NCI-H1048 (cell line): Measurements from ENCODE around the gene SOS2.

ENCODE experiments used
- DNase-seq: peaks from one replicate; lab custom pipeline; 2025; lab: John Stamatoyannopoulos, UW

The SOS2 gene

DNA sequence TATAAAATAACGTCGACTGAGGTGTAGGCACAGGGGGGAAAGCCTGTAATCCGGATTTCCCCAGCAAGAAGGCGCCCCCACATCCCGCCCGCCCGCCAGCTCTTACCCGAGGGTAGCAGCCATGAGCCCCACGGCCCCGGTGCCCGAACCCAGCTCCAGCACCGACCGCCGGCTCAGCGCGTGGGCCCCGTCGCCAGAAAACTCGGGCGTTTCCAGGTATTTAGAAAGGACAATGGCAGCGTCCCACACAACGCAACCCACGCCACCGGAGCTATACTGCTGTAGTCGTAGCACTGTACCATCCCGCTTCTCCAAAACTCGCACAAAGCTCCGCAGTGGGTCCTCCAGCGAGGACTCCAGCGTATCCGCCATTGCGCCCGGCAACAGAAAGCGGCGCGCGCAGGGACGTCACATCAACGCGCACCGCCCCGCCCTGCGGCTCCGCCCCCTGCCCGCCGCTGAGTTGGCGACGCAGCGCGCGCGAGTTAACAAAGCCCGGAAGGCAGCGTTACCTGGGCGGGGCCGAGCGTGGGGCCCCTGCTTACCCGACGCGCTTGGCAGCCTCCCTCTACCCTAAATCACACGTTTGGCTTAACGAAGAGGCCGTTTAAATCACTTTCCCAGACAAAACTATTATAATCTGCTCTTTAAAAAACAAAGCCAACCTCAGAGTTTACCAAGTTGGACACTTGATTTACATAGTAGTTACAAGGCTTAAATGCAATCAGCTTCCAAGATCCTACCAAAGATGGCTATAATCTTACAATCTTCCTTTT lies 115.0 kb downstream of the SOS2 start, which contains the start of gene VCPKMT:
Gene VCPKMT (minus strand): TSS at position 392 of the 776 bp plus-strand sequence. CDS start 20 bp downstream, at position 372.
- peak; percentile 92 for DNase-seq

GRCh38 chr14:50113381-50114035 lies 117.9 kb downstream of the SOS2 start:
- DNase-seq: no peak

DNA sequence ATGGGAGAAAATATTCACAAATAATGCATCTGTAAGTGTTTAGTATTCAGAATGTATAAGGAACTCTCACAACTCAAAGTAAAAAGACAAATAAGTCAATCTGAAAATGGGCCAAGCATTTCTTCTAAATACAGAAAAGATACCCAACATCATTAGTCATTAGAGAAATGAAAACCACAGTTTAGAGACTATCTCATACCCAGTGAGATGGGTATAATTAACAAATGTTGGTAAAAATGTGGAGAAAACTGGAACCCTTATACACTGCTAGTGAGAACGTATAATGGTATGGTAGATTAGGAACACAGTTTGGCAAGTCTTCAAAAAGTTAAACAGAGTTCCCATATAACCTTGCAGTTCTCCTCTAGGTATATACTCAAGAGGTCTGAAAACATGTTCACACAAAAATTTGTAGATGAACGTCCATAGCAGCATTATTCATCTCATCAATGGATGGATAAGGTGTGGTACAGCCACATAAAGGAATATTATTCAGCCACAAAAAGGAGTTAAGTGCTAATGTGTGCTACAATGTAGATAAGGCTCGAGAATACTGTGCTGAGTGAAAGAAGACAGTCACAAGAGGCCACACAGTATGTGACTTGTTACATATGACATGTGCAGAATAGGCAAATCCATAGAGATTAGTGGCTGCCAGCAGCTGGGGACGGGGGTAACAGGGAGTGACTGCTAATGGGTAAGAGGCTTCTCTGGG lies 120.9 kb downstream of the SOS2 start:
- DNase-seq: no peak

DNA sequence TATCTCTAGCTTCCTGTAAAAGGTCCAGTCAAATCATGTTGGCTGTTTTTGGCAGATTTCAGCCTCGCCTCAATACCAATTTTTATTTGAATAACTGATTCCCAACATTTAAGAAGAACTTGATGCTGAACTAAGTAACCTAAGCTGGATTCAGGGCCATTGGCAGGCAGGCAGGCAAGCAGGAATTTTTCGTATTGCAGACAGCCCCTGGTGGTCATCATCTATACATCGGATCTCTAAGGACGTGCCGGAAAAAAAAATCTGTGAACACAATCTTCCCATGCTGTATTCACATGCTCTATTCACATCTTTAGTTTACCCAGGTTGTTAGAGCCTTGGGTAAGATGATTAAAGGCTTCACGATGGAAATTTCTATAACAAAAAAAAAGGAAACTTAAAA lies 122.0 kb downstream of the SOS2 start:
- no peak for DNase-seq

DNA sequence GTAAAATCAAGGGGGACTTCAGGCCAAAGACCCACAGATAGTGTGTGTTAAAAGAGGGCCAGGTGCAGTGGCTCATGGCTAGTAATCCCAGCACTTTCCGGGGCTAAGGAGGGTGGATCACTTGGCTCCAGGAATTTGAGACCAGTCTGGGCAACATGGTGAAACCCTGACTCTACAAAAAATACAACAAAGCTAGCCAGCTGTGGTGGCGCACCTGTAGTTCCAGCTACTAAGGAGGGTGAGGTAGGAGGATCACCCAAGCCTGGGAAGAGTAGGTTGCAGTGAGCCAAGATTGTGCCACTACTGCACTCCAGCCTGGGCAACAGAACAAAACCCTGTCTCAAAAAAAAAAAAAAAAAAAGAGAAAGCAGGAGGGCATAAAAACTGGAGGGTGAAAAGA lies 123.5 kb downstream of the SOS2 start:
- no peak for DNase-seq

GRCh38 chr14:50106178-50106577 lies 125.2 kb downstream of the SOS2 start:
- DNase-seq: no peak

DNA sequence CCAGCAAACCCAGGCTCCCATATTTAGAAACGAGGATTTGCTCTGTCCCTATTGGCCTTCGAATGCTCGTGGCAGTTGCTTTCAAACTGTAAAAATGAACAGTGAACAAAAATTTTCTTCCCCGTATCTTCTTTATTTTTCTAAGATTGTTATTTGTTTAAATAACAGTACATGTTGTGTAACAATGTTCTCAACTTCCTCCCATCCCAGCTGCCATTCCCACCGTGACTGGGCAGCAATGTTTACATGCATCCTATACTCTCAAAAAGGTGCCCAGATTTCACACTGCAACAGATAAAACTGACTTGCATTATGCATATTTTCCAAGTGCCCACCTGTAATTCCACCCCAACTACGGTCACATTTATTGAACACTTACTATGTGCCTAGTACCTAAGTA lies 127.8 kb downstream of the SOS2 start:
- DNase-seq: no peak

DNA sequence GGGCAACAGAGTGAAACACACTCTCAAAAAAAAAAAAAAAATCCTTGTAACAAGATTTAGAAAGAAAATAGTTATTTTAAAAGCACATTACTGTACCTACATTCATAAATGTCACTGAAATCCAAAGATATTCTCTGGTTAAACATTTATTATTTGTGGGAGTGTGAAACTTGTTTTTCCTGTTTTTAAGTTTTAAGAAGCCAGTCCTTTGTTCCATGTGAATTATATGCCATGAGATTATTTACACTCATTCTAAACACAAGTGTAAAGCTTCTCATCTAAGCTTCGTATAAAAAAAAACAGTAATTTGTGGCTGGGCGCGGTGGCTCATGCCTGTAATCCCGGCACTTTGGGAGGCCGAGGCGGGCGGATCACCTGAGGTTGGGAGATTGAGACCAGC lies 130.0 kb downstream of the SOS2 start:
- DNase-seq: no peak

- no peak for DNase-seq
Measured at GRCh38 chr14:50100805-50101204, 130.6 kb downstream of the SOS2 start.

GRCh38 chr14:50099335-50099734 lies 132.0 kb downstream of the SOS2 start:
- DNase-seq: no peak

- DNase-seq: no peak
Measured at GRCh38 chr14:50095895-50096294, 135.5 kb downstream of the SOS2 start.

DNA sequence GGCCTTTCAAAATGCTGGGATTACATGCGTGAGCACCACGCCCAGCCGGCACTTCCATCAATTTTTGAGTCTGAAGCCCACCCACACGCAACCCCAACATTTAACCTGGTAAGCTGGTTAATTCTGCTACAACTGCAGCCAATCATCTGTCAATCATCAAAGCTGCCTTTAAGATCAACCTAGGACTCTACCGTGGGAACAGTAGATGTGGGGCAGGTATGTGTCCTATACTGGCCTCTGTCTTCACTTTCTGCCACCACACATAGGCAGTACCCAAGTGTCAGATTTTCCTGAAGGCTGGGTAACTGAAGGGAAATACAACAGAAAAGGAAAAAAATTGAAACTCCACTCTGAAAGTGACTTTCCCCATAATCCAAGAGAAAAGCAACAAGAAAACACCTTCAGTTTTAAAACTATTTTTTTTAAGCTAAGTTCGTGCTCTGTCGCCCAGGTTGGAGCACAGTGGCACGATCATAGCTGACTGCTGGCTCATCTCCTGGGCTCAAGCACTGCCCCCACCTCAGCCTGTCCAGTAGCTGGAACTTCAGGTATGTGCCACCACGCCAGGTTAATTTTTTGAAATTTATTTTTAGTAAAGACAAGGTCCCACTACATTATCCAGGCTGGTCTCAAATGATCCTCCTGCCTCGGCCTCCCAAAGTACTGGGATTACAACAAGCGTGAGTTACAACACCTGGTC lies 137.2 kb downstream of the SOS2 start:
- DNase-seq: no peak

DNA sequence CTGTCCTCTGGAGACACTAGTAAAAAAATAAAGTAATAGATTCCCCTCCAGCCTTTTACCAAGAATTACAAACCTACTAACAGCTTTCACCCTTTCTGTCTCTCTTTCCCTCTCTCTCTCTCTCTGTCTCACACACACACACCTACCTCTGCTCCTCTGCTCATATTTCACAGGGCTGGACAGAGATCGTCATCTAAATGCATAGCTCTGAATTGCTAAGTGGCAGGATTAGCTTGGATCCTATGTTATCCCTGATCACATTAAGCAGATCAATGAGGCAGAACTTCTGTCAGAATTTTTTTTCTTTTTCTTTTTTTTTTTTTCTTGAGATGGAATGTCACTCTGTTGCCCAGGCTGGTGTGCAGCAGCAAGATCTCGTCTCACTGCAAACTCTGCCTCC lies 137.9 kb downstream of the SOS2 start:
- DNase-seq: no peak

GRCh38 chr14:50092006-50092555 lies 139.3 kb downstream of the SOS2 start:
- DNase-seq: no peak

DNA sequence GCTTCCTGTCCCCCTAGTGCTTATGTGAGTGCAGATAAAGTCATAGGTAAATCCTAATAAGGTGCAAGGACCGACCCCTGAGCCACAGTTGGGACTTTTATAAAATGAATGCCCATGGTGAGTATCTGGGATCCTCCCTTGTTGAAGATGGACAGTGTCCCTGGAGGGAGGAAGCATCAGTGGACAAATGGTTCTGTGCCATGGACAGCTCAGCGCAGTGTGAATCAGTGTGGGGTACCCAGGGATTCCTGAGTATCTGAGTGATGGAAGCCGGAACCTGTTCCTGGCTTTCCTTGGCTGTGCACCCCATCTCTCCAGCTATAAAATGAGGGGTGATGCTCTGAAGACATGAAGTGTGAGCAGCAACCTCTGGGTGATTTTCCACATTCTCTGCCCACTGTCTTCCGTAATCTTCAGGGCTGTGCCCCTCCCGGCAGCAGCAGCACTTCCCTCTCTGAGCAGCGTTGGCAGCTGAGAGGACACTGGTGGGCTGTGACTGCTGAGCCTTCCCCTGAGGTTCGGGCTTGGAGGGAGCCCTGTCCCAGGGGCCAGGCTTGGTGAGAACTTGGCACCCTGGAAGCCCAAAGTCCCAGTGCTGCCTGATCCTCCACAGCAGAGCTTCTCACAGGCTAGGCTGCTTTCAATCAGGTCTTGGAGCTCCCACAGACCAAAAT lies 140.0 kb downstream of the SOS2 start:
- DNase-seq: no peak

GRCh38 chr14:50089208-50089607 lies 142.2 kb downstream of the SOS2 start:
- no peak for DNase-seq

DNA sequence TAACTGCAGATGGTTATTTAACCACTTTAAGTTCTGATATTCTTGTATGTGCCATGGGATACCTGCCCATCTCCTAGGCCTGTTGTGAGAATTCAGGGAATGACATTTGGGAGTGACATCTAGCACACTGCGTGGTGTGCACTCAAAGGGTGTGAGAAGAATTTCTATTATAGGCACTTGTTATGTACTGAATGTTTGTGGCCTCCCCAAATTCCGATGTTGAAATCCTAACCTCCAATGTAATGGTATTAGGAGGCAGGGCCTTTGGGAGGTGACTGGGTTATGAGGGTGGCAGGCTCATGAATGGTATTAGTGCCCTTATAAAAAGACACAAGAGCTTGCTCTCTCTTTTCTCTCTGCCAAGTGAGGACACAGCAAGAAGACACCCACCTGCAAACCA lies 142.6 kb downstream of the SOS2 start:
- DNase-seq: no peak

GRCh38 chr14:50088117-50088515 lies 143.3 kb downstream of the SOS2 start:
- no peak for DNase-seq

- DNase-seq: no peak
Measured at GRCh38 chr14:50087341-50088116, 143.8 kb downstream of the SOS2 start.

DNA sequence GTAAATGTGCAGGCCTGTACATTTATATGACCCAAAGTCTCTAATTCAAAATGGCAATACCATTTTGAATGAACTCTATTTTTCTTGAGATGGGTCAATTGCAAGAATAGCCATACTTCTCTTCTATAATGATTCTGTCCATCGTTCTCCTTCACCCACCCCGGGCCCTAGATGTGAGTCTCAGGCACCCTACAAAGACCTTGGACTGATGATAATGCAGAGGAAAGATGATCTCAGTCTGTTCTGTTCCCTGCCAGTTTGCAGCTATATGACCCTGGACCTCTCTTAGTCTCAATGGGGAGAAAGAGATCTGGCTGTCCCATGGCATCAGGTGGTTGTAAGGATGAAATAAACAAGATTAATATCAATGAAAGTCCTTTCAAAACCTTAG lies 145.1 kb downstream of the SOS2 start:
- DNase-seq: no peak
